ENCODE data around the gene PHACTR1. TPM values are rescaled to one million over a fixed set of nuclear protein-coding genes. Genes with fewer than 3 reads are reported as not detected.

PHACTR1 gene
- polyA plus RNA-seq, 4 donors: 10.9 to 22.0 (median 16.3) TPM

DNA sequence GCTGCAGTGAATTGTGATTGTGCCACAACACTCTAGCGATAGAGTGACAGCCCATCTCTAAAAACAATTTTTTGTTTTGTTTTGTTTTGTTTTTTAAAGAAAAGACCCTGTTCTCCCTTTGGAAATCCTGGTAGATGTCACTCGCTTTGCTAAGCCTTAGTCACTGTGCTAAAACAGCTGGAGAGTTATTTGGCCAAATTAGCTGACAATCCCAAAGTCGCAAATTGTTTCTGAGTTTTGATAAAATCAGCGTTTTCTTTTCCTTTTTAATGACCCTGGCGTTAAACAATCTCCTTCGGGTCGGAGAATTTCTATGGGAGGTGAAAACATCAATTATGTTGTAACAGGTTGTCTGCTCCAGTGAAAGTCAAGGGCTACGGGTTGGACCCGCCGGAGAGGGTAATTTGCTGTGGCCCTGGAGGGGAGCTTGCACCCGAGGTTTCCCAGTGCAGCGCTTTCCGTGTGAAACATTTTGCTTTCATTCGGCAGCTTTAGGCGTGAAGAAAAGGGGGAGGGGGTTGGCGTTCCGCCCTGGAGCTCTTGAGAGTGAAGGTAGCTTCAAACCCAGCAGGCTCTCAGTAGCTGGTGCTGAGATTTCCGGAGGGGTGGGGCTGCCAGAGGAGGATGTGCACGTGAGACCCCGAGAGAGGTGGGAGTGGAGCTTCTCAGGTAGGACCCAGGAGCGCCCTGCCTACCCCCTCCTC lies 296.6 kb downstream of the PHACTR1 start:
- DNase-seq (ENCODE audit: low read depth in 4 of 4, low spot score in 2 of 4): peak in 1 of 4 donors; percentile 51

DNA sequence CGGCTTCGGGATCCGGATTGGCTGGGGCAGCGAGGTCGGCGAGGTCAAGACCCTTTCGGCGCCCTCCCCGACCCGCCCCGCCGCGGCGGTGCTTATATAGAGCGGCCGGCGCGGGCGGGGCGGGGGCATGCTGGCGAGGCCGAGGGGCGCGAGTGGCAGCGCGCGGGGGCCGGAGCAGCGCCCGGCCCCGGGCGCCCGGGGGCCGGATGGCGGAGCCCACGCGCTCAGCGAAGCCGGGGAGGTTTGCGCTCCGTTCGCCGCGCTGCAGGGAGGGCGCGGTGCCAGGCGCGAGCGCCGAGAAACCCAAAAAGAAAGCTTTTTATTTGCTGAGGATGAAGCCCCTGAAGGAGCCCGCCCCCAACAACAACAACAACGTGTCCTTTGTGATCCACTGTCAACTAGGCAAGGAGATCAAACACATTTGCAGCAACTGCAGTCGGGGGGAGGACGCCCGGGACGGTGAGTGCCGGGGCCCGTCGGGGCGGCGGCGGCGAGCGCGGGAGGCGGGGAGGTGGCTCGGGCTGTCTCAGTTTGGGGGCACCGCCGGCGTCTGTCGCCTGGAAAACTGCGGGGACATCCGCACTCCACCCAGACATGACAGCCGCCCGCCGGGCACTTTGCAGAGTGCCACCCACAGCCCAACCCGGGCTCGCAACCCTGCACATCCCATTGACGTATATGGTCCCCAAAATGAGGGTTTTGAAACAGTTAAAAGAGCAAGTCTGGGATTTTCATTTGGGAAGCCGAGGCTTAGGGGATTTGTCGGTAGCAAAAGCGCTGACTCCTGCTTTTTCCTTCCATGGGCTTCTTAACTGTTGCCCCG lies 297.3 kb downstream of the PHACTR1 start:
- DNase-seq (ENCODE audit: low read depth in 4 of 4, low spot score in 2 of 4): no peak

DNA sequence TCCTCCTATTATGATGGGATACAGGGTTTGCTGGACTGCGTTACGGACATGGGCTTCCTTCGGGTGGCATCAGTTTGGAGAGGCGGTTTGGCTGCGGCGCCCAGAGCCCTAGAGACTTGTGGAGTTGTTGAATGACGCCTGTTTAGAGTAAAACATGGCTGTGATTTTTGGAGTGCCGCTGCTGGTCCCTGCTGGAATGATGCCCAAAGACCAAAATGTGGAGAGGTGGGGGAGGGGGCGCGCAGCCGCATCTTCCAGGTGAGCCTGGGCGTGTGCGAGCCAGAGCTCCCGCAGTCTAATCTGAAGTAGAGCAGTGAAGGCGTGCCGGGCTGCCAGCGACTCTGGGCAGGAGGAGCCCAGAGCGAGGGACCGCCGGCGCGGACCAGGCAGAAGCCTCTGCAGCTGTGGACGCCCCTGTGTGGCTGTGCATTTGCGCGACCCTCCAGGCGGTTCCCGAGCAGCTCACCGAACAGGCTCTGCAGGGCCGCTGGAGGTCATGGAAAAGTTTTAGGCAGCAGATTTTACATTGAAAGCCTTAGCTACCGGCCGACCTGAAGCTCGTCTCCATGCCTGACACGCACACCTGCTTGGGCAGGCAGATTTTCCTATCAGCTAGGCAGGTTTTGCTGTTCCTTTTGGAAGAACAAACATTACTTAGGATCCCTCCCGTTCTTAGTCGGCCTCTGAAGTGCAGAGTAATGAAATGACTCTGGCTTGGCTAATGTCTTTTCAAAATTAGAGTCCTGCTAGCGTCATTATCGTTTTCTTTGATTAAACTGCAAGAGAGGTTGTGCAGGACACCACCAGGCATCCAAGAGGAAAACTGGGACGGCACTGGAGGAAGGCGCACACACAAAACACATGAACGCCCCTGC lies 298.2 kb downstream of the PHACTR1 start:
- no peak for DNase-seq (ENCODE audit: low read depth in 4 of 4, low spot score in 2 of 4)

DNA sequence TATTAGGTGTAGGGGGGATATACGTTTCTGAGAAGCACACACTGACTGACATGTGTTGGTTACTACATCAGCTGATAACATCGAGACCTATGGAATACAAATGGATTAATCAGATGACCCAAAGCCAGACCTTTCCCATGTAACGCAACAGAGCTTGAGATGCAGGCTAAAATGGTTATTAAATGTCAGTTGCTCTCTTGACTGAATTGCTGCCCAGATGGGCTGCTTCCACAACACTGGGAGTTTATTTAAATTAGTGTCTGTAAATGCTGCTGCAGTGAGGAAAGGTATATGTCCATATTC lies 298.8 kb downstream of the PHACTR1 start:
- DNase-seq (ENCODE audit: low read depth in 4 of 4, low spot score in 2 of 4): no peak

DNA sequence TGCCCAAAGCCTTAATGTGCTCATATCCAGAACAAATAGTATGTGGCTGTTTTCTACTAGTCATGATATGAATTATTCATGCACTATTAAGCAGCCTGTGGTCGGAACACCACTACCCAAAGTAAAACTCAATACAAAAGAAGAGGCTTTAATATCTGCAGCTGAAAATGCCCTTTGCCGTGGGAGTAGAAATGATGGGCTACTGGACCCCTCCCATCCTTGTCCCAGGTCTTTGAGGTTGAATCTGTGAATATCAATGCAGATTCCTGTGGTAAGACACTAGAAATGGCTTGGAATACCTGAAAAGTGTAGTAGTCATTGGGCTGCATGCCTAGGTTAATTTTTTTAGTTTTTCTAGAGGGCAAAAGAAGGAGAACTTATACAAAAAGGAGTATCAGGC lies 308.0 kb downstream of the PHACTR1 start:
- no peak for DNase-seq (ENCODE audit: low read depth in 4 of 4, low spot score in 2 of 4)

DNA sequence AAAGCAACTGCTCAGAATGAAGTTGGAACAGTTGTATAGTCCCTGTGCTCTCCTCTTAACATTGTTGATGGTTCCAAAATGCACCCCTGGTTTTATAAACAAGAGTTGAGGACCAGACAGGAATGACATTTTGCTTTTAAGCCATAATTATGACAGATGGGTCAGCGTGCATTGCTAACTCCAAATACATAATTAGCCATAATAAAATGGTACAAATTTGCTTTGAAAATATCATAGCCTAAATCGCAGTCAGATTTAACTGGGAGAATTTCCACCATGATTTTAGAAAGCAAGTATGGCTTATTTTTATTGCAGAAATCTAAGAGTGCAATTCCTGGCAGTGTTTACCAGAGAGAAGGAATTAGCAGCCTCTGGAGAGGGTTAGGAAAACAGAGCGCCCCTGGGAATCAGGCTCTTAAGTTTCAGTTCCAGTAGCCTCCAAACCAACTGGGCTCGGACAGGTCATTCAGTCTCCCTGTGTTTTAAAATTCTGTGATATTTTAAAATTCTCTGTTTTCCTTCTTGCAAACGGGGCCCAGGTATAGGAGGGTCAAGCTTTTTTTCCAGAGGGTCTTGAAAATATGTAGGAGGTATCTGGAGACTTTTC lies 309.4 kb downstream of the PHACTR1 start:
- DNase-seq (ENCODE audit: low read depth in 4 of 4, low spot score in 2 of 4): no peak

DNA sequence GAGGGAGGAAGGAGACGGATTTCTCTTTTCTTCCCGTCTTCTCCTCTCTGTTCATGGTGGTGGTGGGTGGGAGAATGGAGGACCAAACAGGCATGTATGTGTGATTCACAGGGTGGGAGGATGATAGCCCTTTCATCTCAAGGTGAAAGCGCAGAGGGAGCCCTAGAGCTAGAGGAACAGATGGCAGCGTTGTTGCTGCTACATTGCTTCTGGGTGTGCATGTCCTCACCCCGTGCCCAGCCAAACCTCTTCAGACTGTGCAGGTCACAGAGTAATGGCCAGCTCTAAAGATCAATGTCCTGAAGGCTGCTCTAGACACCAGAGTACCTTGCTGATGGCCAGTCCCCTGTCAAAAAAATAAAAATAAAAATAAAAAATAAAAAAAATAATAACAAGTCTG lies 310.0 kb downstream of the PHACTR1 start:
- DNase-seq (ENCODE audit: low read depth in 4 of 4, low spot score in 2 of 4): no peak

DNA sequence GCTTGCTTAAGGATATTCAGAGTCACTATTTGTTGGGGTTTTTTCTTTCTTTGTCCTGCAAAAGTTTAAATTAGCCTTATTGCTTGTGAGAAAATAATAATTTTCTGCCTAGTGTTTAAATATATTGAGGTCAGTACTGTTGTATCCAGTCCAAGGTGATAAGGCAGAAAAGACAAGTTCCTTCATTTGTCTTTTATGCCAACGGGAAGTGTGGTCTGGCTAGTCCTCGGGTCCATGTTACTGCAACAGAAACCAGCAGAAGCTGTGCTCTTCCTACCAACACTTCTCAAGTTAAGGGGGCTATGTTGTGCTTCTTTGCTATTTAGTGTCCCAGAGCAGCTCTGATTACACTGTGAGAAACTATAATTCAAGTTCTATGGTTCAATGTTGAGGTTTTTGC lies 310.6 kb downstream of the PHACTR1 start:
- DNase-seq (ENCODE audit: low read depth in 4 of 4, low spot score in 2 of 4): no peak

DNA sequence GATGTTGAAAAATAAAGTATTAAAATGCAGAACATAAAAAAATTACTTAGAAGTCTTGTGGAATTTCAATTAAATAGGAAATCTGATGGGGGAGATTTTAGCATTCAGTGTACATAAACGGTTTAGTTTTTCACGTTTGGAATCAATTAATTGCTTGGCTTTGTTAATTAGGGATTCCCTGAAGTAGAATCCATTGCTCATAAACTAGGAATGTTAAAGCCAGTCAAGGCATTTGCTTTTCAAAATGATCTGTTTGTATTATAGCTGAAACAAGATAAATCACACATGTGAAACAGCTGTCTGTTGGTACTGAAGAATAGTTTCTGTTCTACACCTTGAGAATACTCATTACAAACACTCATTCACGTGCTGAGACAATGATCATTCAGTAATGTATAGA lies 313.8 kb downstream of the PHACTR1 start:
- DNase-seq (ENCODE audit: low read depth in 4 of 4, low spot score in 2 of 4): no peak

DNA sequence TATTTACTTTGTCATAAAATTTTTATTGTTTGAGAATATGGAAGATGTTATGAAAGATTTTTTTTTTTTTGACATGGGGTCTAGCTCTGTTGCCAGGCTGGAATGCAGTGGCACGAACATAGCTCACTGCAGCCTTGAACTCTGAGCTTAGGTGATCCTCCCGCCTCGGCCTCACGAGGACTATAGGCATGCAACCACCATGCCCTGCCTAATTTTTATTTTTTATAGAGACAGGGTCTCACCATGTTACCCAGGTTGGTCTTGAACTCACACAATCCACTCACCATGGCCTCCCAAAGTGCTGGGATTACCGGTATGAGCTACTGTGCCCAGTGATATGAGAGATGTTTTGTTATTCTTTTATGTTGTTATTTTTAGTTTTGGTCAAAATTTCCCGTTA lies 316.0 kb downstream of the PHACTR1 start:
- DNase-seq (ENCODE audit: low read depth in 4 of 4, low spot score in 2 of 4): no peak

DNA sequence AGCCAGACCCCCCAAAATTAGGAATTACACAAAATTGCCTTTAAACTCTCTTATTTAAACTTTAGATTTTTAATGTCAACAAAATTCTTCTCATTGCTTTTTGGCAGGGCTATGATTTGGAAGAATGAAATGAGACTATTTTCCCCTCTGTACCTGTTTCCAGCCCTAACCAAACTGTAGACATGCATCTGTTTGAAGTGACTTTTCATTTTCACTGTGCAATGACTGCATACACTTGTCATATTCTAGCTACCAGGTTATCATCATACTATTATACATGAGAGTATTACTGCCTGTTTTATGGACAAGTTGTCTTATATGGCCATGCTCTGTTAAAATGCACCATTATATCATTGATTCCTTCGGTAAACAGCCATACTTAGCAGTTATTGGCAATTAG lies 316.6 kb downstream of the PHACTR1 start:
- no peak for DNase-seq (ENCODE audit: low read depth in 4 of 4, low spot score in 2 of 4)

DNA sequence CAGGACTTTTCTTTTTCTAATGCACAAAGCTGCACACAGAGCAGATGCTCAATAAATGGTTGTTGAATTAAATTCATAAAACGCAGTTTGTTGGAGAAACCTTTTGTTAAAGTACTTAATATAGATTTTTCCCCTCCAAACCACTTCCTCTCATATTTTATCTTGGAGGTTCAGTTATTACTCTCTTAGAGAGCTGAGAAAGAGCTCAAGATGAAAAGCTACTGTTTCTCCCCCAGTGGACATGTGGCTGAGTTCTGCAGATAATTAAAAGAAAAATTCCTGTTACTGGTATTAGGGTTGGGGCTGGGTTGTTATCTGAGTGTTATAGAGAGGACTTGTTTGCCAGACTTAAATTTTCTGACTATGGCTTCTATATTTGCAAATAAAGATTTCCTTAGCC lies 317.7 kb downstream of the PHACTR1 start:
- no peak for DNase-seq (ENCODE audit: low read depth in 4 of 4, low spot score in 2 of 4)

DNA sequence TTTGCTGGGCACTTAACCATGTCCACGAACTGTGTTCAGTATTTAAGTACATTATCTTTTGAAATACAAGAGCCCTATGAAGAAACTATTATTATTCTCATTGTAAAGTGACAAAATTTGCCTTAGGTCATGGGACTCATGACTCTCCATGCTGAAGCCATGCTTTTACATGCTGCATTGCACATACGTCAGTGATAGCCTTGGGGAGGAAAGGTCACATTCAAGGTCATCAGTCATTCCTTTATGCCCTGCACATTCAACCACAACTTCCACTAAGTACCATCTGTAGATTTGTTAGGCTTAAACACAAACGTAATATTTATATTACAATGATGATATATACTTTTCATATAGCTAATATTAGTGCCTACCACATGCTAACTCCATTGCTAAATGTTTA lies 319.0 kb downstream of the PHACTR1 start:
- DNase-seq (ENCODE audit: low read depth in 4 of 4, low spot score in 2 of 4): no peak

DNA sequence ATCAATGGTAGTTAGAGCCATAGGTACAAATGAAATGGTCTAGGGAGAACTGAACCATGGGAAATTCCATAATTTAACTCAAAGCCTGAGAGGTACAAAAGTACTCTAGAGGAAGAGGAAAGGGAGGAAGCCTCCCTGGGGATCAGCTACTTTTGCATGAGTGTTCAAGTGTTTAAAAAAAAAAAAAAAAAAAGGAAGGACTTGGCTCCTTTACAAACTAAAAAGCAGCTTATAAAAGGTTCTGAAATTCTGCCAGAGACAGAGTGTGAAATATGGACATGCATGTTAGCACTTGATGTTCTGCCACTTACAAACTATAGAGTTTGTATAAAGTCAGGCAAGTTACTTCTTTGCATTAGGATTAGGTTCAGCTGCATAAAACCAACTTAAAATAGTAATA lies 321.7 kb downstream of the PHACTR1 start:
- no peak for DNase-seq (ENCODE audit: low read depth in 4 of 4, low spot score in 2 of 4)

DNA sequence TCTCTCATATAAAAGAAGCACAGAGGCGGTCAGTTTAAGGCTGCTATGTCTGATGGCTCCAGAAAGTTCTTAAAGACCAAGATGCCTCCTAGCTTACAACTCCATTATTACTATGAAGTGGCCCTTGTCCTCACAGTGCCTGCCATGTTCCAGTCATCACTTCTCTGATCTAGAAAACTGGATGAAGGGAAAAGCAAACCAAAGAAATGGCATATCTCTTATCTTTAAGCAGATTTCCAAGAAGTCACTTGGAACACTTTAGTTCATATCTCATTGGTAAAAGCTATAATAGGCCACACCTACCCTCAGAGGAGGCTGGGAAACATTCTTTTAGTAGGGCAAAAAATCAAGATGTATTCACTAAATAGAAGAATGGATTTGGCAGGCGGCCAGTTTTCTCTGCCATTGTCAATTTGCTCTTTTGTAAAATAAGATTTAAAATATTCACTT lies 322.2 kb downstream of the PHACTR1 start:
- no peak for DNase-seq (ENCODE audit: low read depth in 4 of 4, low spot score in 2 of 4)

DNA sequence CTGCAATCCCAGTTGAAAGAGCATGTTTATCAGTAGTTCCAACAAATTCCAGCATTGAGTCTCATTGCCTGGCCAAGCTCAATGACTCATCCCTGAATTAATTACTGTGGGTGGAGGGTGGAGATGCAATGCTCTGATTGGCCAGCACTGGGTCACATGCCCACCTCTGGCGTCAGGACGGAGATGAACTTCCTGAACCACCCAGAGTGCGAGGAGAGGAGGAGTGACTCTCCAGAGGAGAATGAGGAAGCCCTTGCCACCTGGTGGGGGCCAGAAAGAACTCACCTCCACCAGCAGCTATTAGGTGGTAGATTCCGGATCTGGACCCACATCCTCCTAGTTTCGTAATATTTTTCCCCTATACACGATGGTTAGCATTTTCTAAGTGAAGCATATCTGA lies 327.8 kb downstream of the PHACTR1 start:
- no peak for DNase-seq (ENCODE audit: low read depth in 4 of 4, low spot score in 2 of 4)

DNA sequence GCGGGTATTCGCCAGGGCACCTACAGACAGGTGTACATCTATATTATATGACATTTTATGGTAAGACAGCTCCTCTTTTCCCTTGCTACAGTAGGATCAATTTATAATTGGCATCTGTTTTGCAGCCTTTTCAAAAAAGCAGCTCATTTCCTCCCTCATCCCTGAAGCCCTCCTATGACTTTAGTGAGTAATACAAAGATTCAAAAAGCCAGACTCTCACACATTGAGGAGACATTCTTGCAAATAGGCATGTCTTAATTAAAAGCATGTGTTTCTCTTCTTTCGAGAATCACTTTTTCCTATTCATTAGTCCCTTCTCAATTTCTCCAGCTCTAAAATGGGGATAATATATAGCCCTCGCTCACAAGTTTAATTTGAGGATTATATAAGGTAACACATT lies 328.3 kb downstream of the PHACTR1 start:
- no peak for DNase-seq (ENCODE audit: low read depth in 4 of 4, low spot score in 2 of 4)

DNA sequence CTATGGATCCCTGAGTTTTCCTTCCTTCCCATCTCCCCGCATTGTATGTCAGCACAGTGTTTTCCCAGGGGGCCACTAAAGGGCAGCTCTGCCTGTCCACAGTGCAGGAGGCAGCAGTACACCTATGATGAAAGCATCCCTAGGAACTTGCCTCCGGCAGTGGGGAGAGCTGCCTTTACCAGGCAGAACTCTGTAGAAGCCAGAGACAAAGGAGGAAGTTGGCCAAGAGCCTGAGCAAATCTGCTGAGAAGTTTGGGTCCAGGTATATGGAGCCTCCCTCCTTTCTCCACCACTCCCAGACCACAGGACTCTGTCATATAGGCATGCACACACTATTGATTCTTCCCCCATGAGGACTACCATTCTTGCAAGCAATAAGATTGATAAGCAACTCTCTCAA lies 329.1 kb downstream of the PHACTR1 start:
- no peak for DNase-seq (ENCODE audit: low read depth in 4 of 4, low spot score in 2 of 4)

DNA sequence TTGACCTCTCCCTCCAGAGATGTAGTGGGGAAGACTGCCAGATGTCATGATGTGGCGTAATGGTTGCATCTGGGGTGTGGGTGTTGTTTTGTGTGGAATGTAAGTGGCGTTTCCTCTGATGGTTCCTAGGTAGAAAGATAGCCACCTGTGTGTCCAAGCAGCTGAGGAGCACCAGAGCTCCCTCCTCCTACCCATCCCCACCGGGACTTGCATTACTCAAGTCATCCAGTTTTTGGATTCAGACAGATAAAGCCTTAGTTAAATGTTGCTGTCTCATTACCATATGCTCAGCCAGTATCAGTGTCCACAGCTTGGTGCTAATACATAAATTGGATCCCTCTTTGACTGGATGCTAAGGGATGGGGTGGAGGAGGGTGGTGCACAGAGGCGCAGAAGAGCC lies 329.5 kb downstream of the PHACTR1 start:
- no peak for DNase-seq (ENCODE audit: low read depth in 4 of 4, low spot score in 2 of 4)

DNA sequence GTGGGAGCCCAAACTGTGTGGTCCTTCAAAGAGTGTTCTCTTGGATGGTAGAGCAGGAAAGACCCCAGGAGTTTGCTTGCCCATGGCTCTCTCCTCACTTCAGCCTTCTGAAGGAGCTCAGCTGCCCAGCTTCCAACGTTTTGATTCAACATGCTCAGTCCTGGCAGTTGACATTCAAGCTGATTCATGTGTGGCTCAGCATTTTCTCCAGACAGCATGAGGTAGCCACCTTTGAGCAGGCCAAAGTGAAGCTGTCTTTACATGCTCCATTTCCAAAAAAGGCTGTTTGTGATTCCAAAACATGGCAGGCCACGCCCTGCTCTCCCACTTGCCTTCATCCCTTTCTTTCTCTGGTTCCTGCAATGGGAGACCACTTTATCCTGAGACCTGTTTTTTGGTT lies 331.5 kb downstream of the PHACTR1 start:
- no peak for DNase-seq (ENCODE audit: low read depth in 4 of 4, low spot score in 2 of 4)

DNA sequence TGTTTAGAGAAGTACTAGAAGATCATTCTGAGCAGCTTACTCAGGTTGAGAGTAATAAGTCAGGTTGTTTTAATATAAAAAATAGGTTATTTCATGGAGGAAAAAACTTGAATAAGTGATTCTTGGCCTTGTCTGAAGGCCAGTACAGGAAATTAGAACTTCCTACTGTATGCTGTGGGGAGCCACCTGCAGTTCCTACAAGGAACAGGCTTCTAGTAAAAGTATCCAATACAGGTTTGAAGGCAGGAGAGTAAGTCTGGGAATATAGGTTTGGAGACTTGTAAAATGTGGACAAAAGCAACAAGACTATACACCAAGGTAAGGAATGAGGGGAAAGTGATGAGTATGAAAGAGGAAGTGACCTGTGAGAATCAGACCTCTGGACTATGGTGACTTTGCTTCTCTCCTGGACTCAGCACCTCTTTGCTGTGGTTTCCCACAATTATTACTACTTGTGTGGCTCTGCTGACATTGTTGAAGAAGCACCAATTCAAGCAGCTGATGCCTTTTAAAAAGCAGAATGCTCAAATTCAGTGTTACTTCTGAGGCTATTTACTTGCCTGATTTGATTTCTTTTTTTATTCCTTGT lies 333.2 kb downstream of the PHACTR1 start:
- no peak for DNase-seq (ENCODE audit: low read depth in 4 of 4, low spot score in 2 of 4)

All from left renal cortex interstitium (tissue), 4 donors.